GM19023 (cell line): ENCODE measurements around the gene YPEL5.
"Not testable (repeated sequence)": the region's sequence is repeated elsewhere in the genome, so short reads cannot be mapped to it uniquely, and the experiment has no call there.

Experiments
- ATAC-seq: cut with Tn5 transposase; IDR thresholded peaks from one replicate; pipeline ENCODE4 v1.9.1; 2021; ENCODE audit warnings: mild to moderate bottlenecking, moderate library complexity; ENCODE audit not compliant: unreplicated experiment

YPEL5 gene

DNA sequence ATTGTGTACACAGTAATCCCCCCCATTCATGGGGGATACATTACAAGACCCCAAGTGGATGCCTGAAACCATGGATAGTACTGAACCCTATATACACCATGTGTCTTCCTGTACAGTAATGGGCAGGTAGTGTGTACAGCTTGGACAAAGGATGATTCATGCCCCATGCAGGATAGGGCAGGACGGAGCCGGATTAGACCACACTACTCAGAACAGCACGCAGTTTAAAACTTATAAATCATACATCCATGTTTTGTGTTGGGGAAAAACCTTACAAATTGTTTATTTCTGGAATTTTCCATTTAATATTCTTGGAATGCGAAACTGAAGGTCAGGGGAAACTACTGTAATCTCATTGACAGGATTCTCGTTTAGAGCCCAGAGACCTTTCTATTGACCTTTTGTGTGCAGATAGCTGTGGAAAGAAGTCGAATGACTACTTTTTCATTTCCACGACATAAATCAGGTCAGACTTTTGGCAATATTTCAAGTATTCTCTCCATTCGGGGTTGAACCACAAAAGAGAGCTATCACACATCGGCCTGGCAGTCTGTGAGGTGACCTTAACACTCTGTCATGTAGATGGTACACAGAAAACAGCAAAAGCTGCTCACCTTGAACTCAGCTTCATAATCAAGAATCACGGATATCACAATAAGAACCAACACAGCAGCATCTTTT, 9.9 kb upstream of the YPEL5 start:
- no peak for ATAC-seq

DNA sequence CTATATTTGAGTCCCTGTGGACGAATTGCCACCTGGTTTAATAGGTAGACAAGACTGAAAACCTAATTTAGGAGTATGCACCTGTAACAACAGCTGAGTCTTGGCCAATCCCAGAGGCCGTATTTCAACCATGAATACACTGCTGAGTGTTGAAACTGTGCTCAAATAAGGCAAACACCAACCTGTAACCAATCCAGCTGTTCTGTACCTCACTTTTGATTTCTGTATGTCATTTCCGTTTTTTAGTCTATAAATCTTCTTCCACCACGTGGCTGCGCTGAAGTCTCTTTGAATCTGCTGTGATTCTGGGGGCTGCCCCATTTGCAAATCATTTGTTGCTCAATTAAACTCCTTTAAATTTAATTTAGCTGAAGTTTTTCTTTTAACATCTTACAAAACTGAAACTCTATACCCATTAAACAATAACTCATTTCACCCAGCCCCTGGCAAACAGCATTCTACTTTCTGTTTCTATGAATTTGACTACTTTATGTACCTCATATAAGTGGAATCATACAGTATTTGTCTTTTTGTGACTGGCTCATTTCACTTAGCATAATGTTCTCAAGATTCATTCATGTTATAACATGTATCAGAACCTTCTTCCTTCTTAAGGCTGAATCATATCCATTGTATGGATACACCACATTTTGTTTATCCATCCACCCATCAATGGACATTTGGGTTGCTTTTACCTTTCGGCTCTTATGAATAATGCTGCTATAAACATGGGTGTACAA, 7.5 kb upstream of the YPEL5 start:
- peak; percentile 74 for ATAC-seq

DNA sequence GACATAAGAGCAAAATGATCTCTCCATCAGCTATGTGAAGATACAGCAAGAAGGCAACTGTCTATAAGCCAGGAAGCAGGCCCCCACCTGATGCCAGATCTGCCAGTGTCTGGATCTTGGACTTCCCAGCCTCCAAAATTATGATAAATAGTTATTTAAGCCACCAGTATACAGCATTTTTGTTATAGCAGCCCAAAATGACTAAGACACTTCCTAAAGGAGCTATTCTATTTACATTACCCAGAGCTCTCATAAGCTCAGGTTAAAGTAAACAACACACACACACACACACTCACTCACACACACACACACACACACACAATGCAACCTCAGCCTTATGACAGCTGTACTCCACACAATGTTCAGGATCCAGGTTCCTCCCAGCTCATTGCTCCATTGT, 5.7 kb upstream of the YPEL5 start:
- ATAC-seq = no peak

DNA sequence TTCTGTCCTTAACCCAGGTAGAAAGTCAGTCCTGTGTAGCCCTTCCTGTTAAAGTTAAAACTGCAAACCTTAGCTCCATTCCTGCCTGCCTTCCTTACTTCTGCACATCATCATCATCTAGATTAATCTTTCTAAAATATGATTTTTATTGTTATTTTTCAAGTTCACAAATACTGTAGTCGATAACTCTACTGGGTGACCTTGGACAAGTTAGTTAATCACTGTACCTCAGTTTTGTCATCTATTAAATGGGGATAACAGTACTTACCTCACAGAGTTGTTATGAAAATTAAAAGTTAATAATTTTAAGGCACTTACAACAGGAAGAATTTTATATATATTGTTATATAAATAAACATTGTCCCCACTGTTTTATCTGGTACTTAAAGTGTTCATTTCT, 2.5 kb upstream of the YPEL5 start:
- ATAC-seq = no peak

DNA sequence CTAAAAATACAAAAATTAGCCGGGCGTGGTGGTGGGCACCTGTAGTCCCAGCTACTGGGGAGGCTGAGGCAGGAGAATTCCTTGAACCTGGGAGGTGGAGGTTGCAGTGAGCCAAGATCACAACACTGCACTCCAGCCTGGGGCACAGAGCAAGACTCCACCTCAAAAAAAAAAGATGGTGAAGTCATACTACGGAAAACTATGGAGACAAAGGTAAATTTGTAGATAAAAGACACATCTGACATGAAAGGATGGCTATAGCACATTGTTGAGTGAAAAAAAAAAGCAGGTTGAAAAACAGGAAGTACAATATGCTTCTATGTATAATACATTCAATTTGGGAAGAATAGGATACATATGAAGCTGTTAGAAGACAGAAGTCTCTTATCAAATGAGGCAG, 1.9 kb upstream of the YPEL5 start:
- ATAC-seq = not testable (repeated sequence)

DNA sequence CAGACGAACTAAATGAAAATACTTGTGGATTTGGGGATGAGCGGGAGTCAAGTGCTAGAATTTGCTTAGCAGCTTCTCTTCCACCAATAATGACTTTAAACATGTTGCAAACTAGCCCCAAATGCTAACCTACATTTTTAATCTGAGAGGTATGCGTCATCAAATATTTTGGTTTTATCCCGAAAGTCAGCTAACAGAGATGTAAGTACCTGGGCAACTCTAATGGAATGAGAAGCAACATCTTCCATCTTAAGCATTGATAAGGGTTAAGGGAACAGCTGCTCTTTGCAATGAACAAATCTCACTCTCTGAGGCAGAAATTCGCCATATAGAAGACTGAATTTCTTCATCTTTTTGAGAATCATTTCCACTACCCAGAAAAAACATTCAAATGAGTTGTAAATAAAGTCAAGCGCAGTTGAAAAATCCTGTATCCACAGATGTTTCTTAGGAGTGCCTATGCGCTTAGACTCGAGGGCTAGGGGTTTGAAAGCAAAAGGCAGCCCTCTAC, 926 bp upstream of the YPEL5 start:
- ATAC-seq = no peak

DNA sequence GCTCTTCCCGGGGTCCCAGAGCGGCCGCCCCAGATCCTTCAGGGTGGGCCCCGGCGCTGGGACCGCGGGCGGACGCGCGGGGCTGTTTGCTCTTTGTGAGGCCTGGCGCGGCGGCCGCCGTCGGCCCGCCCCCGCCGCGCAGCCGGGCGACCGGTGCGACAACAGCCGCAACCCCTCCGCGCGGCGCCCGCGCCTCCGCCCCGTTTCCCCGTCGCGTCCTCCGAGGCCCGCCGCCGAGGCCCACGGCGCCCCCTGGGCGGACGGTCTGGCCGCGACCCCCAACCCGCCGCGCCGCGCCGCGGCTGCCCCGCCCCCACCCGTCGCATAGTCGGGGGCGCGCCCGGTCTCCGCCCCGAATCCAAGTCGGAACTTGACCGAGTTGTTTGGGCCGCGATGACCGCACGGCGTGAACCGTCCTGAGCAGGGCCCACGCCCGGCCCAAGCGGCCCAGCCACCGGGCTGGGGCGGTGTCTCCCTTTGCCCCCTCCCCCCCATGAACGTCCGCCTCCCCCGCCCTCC, 448 bp downstream of the YPEL5 start:
- ATAC-seq = peak; percentile 6

DNA sequence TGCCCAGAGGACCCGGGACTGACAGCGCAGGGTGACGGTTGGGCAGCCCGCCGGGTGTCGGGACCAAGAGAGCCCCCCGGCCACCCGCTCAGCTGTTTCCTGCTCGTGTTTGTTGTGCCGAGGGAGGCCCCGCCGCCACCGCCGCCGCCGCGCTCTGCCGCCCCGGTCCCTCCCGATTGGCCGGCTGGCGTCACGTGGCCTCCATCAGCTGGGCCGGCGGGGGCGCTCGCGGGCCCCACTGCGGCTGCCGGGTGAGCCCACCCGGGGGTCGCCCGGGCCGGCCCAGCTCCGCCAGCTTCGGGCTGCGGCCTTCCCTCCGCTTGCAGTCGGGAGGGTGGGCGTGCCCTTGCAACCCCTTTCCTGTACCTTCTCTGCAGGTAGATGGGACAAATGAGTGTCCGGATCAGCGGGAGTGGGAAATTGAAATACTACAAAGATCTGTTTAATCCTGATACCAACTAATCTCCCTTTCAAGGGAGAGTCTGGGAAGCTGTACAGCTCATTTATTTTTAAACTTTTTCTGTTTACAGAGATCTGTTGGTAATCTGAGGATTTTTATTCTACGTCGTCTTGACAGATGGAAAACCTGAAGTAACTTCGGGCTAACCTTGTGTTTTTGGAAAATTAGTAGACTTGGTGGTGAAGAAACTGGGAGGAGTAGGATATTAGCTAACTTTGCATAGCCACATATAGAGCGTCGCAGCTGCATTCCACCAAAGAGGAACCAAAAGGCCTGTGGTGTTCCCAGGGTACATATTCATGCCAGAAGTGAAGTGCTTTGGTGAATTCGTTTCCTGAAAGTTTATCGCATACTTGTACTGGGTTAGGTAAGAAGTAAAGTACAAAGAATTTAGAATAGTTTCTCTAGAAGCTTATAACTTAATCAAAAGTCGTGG, 1.2 kb downstream of the YPEL5 start:
- peak; percentile 16 for ATAC-seq

DNA sequence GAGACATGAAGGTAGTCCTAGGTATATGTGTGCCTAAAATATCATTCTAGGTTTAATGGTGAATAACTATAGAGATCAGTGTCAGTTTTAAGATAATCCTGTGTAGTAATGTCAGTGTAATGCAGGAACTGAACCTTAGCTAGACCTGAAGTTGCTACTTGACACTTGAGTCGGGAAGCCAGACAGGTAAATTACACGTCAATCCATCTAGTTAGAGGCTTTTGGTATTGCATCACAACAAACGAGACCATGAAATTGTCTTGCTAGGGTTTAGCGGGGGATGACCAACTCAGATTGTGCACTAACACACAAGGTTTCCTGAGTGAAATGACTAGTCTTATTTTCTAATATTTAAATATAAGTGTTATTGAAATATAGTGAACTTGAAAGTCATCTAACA, 2.0 kb downstream of the YPEL5 start:
- ATAC-seq = no peak

DNA sequence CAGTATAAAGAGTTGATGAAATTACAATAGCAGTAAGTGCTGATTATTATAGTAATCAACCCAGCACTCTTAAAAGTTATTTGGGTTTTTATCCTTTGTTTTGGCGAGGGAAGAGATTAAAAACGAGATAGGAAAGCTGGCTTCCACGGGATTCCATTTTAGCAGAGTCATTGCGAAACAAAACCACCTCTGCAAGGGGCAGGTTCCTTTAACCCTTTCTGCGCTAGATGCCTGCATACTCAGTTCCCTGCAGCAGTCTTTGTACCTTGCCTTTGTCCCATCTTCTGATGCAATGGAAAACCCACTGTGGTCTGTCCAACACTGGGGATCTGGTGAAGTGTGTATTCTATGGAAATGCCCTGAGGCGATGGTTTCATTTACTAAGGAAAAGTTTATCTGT, 2.7 kb downstream of the YPEL5 start:
- no peak for ATAC-seq

DNA sequence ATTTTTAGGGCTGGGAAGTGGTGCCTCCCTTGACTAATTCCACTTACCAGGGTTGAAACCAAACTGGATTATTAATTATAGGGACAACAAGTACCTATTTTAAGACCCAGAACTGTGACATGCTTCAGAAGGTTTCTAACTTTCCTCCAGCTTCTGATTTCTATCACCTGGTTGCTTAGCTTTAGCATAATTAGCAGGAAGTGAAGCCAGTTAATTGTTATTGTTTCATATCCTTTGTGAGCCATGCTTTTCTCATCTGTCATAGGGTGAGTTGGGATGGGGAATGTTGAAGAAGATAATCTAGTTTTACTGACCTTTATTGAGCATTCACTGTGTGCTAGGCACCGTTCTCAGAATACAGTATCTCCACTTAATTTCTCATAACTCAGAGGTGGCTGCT, 3.2 kb downstream of the YPEL5 start:
- no peak for ATAC-seq

DNA sequence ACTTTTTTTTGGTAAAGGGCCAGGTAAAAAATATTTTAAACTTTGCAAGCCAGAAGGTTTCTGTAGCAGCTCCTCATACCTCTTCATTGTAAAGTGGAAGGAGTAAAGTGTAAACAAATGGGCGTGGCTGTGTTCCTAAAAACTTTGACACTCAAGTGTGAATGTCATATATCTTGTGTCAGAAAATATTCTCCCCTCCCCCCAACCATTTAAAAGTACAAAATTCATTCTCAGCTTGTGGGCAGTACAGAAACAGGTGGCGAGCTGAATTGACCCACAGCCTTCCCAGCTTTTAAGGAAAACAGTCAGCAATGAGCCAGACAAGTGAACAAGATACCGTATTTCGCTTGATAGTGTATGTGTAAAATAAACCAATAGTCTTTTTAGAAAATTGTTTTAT, 4.0 kb downstream of the YPEL5 start:
- no peak for ATAC-seq

DNA sequence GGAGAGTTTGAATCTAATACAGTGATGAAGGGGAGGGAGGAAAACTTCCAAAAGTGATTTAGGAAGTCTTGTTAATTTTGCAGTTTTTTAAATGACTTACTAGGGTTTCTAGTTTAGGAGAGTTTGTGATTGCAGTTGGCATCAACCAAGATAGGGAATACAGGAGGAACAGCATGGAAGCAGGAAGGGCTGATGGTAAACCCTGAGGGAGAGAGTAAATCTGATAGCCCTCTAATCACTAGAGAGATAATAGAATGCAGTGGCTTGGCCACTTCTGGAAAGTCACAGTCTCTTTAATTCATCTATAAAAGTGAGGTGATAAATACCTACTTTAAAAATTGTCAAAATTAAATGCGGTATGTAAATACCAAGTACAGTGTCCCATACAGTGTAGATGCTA, 5.6 kb downstream of the YPEL5 start:
- ATAC-seq = no peak

DNA sequence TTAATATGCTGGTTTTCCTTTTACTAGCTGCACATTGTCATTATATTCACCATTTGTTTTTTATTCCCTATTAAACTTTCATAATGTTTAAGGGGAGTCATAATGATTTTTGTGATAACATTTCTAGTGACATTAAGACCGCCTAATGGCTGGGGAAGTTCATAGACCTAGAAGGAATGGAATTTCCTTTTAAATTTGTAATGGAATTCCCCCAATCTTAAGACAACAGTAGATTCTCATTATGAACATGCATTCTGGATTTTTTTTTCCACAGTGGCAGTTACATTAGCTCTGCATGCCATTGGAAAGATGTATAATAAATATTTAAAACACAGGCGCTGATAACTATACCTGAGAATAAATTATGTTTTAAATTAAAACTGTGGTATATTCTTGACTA, 8.4 kb downstream of the YPEL5 start:
- ATAC-seq = no peak

DNA sequence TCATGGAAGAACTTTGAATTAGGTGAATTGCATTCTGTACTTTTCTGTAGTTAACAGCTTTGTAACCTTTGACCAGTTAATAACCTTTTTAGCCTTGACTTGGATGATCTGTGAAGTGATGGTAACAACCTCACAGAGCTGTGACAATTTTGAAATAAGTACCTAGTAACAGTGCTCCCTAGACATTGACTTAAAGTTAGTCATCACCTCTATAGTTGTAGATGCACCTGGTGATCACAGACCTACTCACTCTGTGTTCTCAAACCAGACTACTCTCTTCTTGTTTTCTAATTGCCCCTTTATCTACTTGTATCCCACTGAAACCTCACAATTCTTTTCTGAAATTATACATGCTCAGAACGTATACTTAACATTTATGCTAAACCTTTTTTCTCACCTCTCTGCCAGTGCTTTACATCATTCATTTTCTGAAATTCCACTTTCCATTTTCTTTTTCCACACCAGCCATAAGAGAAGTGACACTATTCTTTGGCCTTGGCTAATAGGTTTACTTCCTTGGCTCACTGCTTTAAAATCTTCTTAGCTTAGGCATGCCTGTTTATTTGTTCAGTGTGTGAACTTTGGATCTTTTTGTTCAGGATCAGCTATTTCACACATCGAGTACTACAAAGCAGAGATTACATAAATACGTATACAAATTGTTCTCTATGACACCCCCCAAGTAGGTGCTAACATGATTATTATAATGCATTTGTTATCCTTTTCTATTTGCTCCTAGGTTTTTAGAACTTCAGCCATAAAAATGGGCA, 9.3 kb downstream of the YPEL5 start:
- ATAC-seq = no peak

DNA sequence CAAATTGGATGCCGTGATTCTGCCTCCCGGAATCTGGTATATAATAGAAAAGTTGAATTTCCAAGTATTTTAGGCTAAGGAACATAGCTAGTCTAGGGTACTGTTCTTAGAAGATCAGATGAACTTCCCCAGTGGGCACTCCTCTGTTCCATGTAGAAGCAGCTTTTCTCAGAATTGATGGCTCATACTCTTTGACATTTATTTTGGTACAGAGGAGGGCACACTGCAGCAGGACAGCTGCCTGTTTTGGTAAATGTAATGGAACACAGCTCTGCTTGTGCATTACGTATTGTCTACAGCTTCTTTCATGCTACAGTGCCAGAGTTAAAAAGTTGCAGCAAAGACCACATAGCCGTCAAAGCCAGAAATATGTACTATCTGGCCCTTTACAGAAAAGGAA, 10.8 kb downstream of the YPEL5 start:
- ATAC-seq = no peak

DNA sequence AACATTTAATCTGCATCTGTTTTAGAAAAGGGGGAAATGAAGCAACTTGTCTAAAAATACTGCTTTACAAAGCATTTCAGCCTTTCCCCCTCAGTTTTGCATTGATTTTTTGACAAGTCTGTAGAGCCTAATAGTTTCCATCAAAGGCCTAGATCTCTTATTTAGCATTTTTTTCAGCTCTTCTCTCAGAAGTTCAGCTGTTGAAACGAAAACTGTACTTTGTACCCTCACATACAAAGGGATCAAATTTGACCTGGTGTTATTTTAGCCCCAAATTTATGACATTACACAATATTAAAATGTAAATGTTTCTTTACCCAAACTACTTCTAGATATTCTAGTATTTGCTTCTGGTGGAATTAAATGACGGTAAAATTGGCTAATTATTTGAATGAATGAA, 13.0 kb downstream of the YPEL5 start:
- no peak for ATAC-seq

DNA sequence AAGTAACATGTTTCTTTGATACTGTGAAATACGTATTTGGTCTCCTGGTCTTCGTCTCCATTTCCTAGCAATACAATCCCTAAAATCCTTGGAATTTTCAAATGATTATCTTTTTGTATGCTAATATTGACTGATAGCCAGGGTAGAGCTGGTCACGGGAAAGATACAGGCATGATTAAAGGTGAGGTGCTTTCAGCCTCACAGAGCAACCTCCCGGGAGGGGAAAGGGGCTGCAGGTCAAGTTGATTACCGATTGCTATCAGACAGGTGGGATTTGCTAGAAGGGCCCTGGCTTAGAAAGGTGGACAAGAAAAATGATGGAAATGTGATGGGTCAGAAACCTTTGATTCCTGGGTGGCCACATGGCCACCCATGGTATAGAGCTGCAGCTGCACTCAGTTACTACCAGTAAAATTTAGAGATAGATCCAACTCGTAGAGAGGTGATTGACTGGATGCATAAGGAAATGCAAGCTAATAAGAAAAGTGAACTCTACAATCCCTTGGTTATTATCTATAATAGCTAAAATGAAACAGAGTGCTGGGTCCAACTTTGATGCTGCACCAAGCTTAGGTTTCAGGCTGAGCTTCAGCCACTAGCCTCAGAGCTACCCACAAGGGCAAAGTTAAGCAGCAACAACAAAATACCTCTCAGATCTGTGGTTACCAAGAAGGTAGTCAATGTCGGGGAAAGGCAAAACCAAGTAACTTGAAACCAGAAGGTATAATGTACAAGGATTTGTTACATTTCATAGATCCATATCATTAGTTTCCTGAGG, 15.3 kb downstream of the YPEL5 start:
- no peak for ATAC-seq

DNA sequence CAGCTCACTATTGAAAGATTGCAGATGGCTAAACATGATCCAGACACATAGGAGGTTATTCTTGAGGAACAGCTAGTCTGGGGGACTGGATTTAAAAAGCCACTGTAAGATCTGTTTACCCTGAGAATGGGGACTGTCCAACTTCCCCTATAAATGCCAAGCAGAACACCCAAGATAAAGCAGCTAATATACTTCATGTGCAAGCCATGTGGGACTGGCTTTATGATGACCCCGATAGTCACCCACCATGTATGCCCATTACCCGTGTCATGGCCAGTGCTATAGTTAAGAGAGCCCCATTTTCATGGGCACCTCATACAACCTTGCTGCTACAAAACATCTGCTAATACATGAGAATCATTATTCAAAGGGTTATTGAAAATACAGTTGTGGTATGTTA, 16.0 kb downstream of the YPEL5 start:
- no peak for ATAC-seq
